HPDE6-E6E7 (cell line): Measurements from ENCODE around the gene HAUS6.
"Not testable (repeated sequence)": the region's sequence is repeated elsewhere in the genome, so short reads cannot be mapped to it uniquely, and the experiment has no call there.

Source experiments
- DNase-seq: peaks from one replicate; pipeline ENCODE4 v3.0.0; 2011; ENCODE audit warnings: missing footprints; ENCODE audit errors: extremely low spot score

Gene HAUS6

GRCh38 chr9:19048966-19049916 lies 53.5 kb downstream of the HAUS6 start, which contains the start of gene RRAGA:
Gene RRAGA (plus strand): TSS chr9:19049427. CDS start chr9:19049660, 233 bp downstream.
- DNase-seq, result peak; percentile 87

- no peak for DNase-seq
These were observed 66.1 kb downstream of the HAUS6 start for GRCh38 chr9:19036611-19037010.

GRCh38 chr9:19033015-19033414 lies 69.7 kb downstream of the HAUS6 start, which contains the start of gene SAXO1:
Gene SAXO1 (minus strand): TSS chr9:19033209. CDS start chr9:19032908, 301 bp downstream.
- no peak for DNase-seq

GRCh38 chr9:19032406-19032805 lies 70.3 kb downstream of the HAUS6 start:
- DNase-seq, result no peak

GRCh38 chr9:19030899-19031298 lies 71.8 kb downstream of the HAUS6 start:
- DNase-seq, result no peak

- peak; percentile 71 for DNase-seq
These were observed 73.8 kb downstream of the HAUS6 start for GRCh38 chr9:19028835-19029451.

GRCh38 chr9:19027825-19028224 lies 74.9 kb downstream of the HAUS6 start:
- DNase-seq, result no peak

- DNase-seq, result no peak
These were observed 76.3 kb downstream of the HAUS6 start for GRCh38 chr9:19026375-19026774.

- DNase-seq, result no peak
These were observed 79.6 kb downstream of the HAUS6 start for GRCh38 chr9:19023078-19023477.

GRCh38 chr9:19022206-19022605 lies 80.5 kb downstream of the HAUS6 start:
- DNase-seq, result no peak

- DNase-seq, result not testable (repeated sequence)
These were observed 81.1 kb downstream of the HAUS6 start for GRCh38 chr9:19021649-19022048.

- DNase-seq, result no peak
These were observed 81.7 kb downstream of the HAUS6 start for GRCh38 chr9:19020886-19021455.

GRCh38 chr9:19018201-19018600 lies 84.5 kb downstream of the HAUS6 start:
- no peak for DNase-seq

- no peak for DNase-seq
These were observed 93.2 kb downstream of the HAUS6 start for GRCh38 chr9:19009391-19009965.
